GM12891 (cell line): ENCODE data around the gene SLC66A2.

Experiments
- DNase-seq: peaks from one replicate; pipeline ENCODE4 v3.0.0; 2011; ENCODE audit warnings: low spot score; ENCODE audit not compliant: insufficient read length
- FAIRE-seq: peaks from 2 replicates; lab custom pipeline; 2011; peaks lifted over from hg19 to GRCh38; lab: Jason Lieb, UNC
- PAX5 ChIP-seq: IDR thresholded peaks from 2 replicates; pipeline ENCODE4 v1.6.1; 2011; ENCODE audit warnings: low read length, moderate library complexity, mild to moderate bottlenecking; ENCODE audit not compliant: insufficient read depth, severe bottlenecking
- POLR2A ChIP-seq: IDR thresholded peaks from 2 replicates; pipeline ENCODE4 v1.6.1; 2011; ENCODE audit warnings: low read depth, low read length, control low read depth
- POLR2AphosphoS5 ChIP-seq: IDR thresholded peaks from 2 replicates; pipeline ENCODE4 v1.6.1; 2011; ENCODE audit warnings: low read depth, low read length, control low read depth
- POU2F2 ChIP-seq: IDR thresholded peaks from 2 replicates; pipeline ENCODE4 v1.6.1; 2011; ENCODE audit warnings: low read depth, mild to moderate bottlenecking, control low read depth, low read length, moderate library complexity
- SPI1 ChIP-seq: IDR thresholded peaks from 2 replicates; pipeline ENCODE4 v1.6.1; 2011; ENCODE audit warnings: low read depth, low read length, control low read depth
- TAF1 ChIP-seq: IDR thresholded peaks from 2 replicates; pipeline ENCODE4 v1.6.1; 2011; ENCODE audit warnings: low read depth, low read length, control low read depth

SLC66A2 gene

DNA sequence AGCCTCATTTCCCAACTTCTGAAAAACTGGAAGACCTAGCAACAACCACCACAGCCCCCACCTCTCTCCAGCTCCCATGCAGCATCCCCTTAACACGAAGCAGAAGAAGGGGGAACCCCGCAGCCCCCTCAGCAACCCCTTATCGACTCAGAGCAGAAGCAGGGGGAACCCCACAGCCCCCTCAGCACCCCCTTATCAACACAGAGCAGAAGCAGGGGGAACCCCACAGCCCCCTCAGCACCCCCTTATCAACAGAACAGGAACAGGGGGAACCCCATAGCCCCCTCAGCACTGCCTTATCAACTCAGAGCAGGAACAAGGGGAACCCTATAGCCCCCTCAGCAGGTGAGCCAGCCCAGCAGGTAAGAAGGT is 6.7 kb downstream of the SLC66A2 start:
- FAIRE-seq (no peak), DNase-seq (no peak)
- TF ChIP-seq TAF1 (no peak), POLR2AphosphoS5 (no peak), POU2F2 (no peak), POLR2A (no peak), SPI1 (no peak), PAX5 (no peak)

DNA sequence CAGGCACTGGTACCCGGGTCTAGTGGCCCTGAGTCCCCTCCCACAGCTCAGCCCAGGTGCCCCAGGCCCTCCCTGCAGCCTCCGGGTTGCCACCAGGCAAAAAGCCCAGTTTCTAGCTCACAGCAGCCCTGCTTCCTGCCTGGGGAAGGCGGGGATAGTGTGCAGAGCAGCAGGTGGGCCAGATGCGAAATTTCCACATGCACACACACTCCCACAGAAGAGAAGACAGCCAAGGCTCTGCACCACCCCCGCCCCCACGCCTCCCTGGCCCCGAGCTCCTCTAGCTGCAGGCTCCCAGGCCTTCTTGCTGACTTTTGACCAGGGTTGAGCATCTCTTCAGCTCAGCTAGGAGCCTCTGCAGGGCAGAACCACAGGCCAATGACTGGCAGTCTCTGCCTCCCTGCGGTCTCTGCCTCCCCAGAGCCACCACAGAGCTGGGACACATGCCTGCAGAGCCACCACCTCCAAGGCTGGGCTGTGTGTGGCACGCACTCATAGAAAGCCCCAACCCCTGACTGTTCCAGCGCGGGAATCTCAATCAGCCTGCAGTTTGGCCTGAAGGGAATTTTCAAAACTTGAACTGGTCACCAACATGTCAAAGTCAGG is 7.2 kb downstream of the SLC66A2 start:
- DNase-seq (peak; percentile 46), FAIRE-seq (peak; percentile 70)
- no peak for TF ChIP-seq POLR2A
- TF ChIP-seq TAF1: no peak
- TF ChIP-seq POU2F2: no peak; the same call in 1 of the 2 replicates
- no peak for TF ChIP-seq PAX5
- TF ChIP-seq POLR2AphosphoS5: no peak
- TF ChIP-seq SPI1: no peak

DNA sequence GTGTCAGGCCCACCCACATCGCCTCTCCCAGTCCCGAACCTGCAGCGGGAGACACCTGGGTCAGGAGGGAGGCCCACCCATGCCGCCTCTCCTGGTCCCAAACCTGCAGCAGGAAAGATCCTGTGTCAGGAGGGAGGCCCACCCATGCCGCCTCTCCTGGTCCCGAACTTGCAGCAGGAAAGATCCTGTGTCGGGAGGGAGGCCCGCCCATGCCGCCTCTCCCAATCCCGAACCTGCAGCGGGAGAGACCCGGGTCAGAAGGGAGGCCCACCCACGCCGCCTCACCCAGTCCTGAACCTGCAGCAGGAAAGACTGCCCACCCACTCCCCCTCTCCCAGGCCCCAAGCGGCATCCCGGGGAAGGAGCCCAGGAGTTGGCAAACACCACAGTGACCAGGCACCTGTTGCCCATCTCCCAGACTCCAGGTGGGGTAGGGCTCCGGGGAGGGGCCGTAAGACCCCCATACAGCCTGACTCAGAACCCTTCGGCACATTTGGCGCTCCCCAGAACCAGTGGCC is 7.8 kb downstream of the SLC66A2 start:
- DNase-seq (no peak), FAIRE-seq (no peak)
- TF ChIP-seq POLR2AphosphoS5 (no peak), POU2F2 (no peak), POLR2A (no peak)

DNA sequence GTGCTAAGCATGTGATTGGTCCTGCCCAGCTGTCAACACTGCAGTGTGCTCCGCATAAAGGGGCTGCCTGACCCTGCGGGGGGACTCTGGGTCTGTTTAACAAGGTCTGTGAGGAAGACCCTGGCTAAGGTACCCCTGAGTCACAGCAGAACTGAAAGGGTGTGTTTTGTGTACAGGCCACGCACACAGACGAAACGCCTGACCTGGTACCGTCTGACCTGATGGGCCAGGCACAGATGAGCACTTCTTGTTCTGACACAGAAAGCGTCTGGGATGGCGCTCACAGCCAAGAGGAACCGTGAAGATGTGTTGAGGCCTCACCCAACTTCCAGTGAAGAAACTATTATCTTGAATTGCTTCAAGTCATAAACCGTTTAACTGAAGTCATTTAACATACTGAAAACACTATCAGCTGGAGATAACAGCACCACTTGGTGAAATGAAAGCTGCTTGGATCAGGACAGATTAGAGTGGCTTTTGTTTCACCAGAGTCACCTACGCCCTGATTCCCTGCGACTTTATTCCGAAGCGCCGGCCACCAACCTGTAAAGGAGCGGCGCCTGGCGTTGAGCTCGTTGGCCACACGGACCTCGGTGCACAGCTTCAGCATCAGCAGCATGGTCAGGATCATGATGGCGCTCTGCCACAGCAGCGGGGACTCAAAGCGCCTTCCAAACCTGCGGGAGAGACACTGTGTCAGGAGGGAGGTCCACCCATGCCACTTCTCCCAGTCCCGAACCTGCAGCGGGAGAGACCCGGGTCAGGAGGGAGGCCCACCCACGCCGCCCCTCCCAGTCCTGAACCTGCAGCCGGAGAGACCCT is 8.5 kb downstream of the SLC66A2 start:
- DNase-seq: no peak

DNA sequence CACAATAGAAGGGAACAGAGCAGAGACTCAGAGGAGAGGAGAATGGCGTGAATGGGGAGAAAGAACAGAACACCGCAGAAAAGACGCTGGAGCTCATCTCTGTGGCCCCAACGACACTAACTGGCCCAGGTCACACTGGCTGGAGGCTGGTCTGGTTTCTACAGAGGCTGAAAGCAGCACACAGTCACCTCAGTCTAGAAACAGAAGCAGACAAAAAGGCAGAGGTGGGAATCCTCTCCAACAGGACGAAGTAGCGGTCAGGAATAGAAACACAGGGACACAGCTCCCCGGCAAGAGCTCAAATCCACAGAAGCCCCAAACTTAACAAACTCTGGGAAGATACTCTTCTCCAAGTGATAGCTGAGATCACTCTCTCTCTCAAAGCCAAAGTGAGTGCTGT is 9.2 kb downstream of the SLC66A2 start:
- no peak for FAIRE-seq
- TF ChIP-seq POU2F2: no peak
- TF ChIP-seq SPI1: no peak
- DNase-seq: no peak

More for the DNA sequence above, 8.5 kb downstream of the SLC66A2 start:
- no peak for TF ChIP-seq POLR2AphosphoS5
- TF ChIP-seq POU2F2: no peak
- TF ChIP-seq TAF1: no peak
- no peak for TF ChIP-seq PAX5
- TF ChIP-seq POLR2A: no peak
- TF ChIP-seq SPI1: no peak
- peak; percentile 20 for FAIRE-seq

DNA sequence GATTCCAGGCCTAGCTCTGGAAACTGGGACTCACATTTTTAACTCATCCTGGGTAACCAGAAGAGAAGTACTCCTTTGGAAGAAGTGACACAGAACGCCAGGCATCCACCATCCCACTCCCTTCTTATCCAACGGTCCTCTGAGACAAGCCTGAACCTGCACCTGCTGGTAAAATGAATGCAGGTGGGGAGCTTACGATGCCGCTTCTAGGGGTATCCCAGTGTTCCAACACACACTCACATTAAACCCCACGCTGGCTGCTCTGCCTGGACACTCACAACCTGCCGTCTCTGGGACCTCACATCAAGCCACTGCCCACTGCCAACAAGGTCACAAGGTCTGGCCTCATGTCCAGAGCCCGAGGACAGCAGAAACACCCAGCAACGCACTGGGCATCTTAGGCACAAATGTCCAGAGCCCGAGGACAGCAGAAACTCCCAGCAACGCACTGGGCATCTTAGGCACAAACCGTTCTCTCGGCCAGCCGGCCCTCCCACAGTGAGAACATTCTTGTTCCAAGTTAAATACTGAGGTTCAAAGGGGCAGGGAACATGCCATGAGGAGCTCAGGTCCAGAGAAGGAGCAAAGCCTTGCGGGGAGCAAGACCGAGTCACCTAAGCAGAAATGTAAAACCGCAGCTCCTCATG is 9.9 kb downstream of the SLC66A2 start:
- no peak for TF ChIP-seq POLR2AphosphoS5
- no peak for TF ChIP-seq SPI1
- no peak for TF ChIP-seq TAF1
- no peak for TF ChIP-seq PAX5
- TF ChIP-seq POLR2A: no peak
- no peak for TF ChIP-seq POU2F2
- DNase-seq (no peak), FAIRE-seq (no peak)

DNA sequence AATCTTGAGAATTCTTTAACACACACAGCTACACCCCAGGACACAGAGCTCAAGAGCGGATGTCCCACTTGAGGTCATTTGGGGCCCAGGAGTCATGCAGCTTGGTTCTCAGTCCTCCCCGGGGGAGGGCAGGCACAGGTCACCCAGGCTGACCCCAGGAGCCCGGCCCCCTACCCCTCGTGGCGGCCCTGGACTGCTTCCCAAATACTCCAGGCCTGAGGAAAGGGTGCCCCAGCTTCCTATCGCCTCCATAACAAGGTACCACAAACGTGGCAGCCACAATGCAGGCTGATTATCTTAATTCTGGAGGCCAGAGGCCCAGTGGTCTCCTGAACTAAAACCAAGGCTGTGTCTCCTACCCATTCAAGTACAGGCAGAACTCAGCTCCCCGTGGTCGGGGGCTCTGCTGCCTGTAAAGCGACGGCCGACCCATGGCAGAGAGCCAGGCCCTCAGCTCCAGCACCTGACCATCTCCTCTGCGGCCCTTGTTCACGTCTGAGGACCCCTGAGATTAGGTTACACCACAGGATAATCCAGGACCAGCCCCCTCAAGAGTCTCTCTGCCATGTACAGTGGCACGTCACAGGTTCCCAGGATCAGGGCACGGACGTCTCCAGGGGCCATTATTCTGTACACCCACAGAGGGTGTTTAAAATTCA is 10.5 kb downstream of the SLC66A2 start:
- no peak for FAIRE-seq
- TF ChIP-seq TAF1 (no peak), POU2F2 (no peak), SPI1 (no peak), POLR2A (no peak), POLR2AphosphoS5 (no peak)
- DNase-seq: no peak

DNA sequence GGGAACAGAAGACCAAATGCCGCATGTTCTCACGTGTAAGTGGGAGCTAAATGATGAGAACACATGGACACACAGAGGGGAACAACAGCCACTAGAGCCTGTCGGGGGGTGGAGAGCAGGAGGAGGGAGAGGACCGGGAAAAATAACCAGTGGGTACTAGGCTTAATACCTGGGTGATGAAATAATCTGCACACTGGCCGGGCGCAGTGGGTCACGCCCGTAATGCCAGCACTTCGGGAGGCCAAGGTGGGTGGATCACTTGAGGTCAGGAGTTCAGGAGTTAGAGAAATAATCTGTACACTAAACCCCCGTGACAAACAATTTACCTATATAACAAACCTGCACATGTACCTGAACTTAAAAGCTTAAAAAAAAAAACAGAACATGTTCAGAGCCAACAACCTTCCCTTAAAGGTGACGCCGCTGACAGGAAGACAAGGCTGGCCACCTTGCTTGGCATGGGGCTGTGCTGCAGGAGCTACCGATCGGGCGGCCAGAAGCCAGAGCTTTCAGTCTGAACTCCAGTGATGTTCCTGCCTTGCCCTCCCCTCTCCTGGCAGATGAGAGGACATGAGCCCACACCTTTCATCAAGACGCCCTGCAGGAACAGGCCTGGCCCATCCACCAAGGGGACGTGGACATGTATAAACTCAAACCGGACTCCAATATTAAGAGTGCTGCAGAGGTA is 11.2 kb downstream of the SLC66A2 start:
- no peak for TF ChIP-seq TAF1
- no peak for TF ChIP-seq POU2F2
- TF ChIP-seq SPI1: no peak
- TF ChIP-seq POLR2AphosphoS5: no peak
- TF ChIP-seq PAX5: no peak
- DNase-seq (no peak), FAIRE-seq (no peak)

DNA sequence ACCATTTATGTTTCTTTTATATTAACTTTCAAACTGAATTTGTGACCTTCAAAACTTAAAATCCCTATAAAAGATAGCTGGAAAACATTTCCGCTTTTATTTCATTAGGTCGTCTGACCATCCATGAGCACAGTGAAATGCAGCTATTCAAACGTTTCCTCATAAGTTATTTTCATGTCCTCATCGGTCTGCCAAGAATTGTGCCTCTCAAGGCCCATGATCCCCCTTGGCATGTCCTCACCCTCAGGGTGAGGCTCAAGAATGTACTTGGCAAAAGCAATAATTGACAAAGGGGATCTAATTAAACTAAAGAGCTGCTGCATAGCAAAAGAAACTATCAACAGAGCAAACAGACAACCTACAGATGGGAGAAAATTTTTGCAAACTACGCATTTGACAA is 12.4 kb downstream of the SLC66A2 start:
- DNase-seq (no peak), FAIRE-seq (no peak)
- TF ChIP-seq POLR2AphosphoS5: no peak
- TF ChIP-seq SPI1: no peak
- no peak for TF ChIP-seq POU2F2
- no peak for TF ChIP-seq PAX5
- no peak for TF ChIP-seq TAF1
- no peak for TF ChIP-seq POLR2A

DNA sequence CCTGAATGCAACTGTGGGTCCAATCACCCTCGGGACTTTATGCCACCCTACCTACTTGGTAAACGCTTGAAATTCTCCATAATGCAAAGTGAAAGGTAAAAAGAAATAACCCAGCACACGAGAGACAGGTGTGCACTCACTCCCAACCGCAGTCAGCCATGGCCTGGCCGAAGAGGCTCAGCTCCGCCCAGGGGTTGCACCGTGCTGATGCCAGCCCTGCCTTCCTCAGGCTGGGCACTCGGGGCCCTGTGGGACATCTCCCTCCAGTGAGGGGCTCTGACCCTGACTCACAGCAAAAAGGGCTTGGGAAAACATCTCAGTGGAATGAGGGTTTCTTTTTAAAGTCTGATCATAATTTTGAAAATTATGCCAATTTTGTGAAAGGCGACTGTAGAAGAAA is 13.3 kb downstream of the SLC66A2 start:
- FAIRE-seq (no peak), DNase-seq (no peak)
- TF ChIP-seq POLR2AphosphoS5: no peak
- TF ChIP-seq POU2F2: no peak
- no peak for TF ChIP-seq TAF1
- TF ChIP-seq PAX5: no peak
- no peak for TF ChIP-seq POLR2A
- no peak for TF ChIP-seq SPI1
